Hepatic stellate cell (primary cell): ENCODE data around the gene MAP2K5.

Experiments used
- DNase-seq: peaks from one replicate; pipeline ENCODE4 v3.0.0; 2011; ENCODE audit warnings: low spot score

MAP2K5 gene

DNA sequence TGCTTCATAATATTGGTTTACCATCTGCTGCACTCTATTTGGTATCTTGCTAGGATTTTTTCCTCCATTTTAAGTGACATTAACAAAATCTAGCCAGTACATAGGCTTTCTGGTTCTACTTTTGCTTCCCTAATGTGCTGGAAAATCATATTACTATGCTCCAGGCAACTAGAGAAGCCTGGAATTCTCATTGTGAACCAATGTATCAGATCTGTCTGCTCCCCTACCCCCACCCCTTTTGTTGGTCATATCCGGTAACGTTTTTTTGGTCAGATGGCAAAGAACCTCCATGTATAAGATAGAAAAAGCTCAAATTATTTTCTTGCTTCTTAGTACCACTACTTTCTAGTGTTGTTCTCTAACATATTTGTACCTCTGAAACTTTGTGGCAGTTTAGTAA is 17.1 kb downstream of the MAP2K5 start:
- no peak for DNase-seq

GRCh38 chr15:67560320-67560719 is 17.8 kb downstream of the MAP2K5 start:
- no peak for DNase-seq

GRCh38 chr15:67563092-67563491 is 20.6 kb downstream of the MAP2K5 start:
- no peak for DNase-seq

GRCh38 chr15:67564021-67564967 is 21.8 kb downstream of the MAP2K5 start:
- DNase-seq = no peak

DNA sequence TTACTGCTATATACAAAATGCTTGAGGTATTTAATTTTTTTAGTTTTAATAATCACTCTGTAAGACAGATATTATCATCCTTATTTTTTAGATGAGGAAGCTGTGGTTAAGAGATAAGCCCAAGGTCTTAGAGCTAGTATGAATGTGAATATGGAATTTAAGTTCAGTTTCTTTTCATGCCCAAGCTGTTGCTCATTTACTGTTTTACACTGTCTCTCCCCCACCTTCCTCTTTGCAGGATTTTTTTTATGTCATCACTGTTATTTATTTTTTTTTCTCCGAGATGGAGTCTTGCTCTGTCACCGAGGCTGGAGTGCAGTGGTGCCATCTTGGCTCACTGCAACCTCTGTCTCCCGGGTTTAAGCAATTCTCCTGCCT is 22.5 kb downstream of the MAP2K5 start:
- no peak for DNase-seq

GRCh38 chr15:67569668-67570067 is 27.2 kb downstream of the MAP2K5 start:
- no peak for DNase-seq

DNA sequence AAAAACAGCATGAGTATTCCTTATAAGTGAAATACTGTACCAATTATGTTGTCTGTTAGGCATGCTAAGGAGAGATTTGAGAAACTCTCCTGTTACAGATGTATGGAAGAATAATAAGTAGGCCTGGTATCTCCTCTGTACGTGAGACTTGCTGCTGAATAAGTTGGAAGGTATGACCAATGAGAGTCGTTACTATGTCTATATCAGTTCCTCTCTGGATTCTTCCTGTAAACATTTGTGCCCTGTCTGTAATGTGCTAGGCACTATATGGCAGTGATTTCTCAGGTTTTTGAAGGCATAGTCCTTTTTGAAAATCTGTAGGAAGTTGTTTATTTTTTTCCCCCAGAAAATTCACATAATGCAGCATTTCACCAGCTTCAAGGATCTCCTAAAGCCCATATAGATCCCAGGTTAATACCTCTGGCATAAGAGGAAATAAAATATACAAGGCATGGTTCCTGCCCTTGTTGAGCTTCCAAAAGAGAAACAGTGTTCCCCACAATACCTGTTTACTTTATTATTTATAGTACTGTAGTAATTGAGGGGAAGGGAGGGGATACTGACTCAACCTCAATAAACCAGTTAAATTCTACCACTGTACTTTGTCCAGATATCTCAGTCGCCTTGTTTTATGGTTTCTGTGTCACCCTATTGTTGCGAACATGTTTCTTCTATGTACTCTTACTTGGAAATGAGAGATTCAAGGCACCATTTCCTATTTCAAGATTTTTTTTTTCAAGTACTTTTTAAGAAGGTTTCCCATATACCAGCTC is 28.6 kb downstream of the MAP2K5 start:
- DNase-seq = no peak

GRCh38 chr15:67571648-67572415 is 29.3 kb downstream of the MAP2K5 start:
- no peak for DNase-seq

DNA sequence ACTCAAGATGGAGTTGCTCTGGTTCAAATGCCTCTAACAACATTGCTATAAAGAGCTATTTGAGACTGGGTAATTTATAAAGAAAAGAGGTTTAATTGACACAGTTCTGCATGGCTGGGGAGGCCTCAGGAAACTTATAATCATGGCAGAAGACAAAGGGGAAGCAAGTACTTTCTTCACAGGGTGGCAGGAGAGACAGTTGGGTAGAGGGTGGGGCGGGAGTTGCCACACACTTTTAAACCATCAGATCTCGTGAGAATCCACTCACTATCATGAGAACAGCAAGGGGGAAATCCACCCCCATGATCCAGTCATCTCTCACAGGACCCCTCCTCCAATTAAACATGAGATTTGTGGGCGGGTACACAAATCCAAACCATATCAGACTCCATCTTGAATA is 30.7 kb downstream of the MAP2K5 start:
- no peak for DNase-seq

GRCh38 chr15:67575039-67575502 is 32.6 kb downstream of the MAP2K5 start:
- no peak for DNase-seq

- no peak for DNase-seq
Measured at GRCh38 chr15:67578020-67578600, 35.6 kb downstream of the MAP2K5 start.

GRCh38 chr15:67579164-67579563 is 36.7 kb downstream of the MAP2K5 start:
- DNase-seq = no peak

GRCh38 chr15:67579967-67580366 is 37.5 kb downstream of the MAP2K5 start:
- no peak for DNase-seq

DNA sequence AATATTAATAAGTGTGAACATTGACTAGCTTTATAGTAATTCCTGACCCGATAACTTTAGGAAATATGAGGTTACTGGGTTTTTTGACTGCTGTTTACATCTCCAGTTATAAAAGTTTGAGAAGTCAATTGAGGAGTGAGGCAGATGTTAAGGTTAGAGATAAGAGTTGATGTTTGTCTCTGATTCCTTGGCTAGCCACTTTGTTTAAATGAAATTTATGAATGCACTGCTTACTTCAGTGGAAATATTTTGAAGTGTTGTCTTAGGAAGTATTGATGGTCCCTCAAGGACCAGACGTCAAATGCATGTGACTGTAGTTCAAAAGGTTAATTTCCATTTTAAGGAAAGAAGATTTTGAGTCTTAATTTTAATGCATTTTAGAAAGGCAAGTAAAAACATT is 41.7 kb downstream of the MAP2K5 start:
- DNase-seq = no peak

- DNase-seq = no peak
Measured at GRCh38 chr15:67585681-67586080, 43.2 kb downstream of the MAP2K5 start.

- no peak for DNase-seq
Measured at GRCh38 chr15:67587331-67587730, 44.8 kb downstream of the MAP2K5 start.

DNA sequence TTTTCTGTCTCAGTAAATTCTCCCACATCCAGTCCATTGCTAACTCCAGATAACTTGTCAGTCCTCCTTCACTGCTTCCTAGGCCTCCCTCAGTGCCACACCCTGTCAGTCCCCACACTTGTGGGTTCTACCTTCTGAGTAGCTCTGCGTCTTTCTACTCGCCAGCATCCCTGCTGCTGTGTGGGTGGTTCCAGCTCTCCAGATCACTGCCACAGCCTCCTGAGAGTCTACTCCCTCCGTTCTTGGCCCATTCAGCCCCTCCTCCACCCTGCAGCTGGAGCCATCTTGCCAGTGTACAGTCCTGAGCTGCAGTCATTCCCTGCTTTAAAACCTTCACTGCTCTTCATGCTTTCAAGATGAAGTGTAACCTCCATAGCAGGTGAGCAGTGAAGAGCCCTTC is 45.3 kb downstream of the MAP2K5 start:
- DNase-seq = no peak

- no peak for DNase-seq
Measured at GRCh38 chr15:67590191-67590590, 47.7 kb downstream of the MAP2K5 start.

DNA sequence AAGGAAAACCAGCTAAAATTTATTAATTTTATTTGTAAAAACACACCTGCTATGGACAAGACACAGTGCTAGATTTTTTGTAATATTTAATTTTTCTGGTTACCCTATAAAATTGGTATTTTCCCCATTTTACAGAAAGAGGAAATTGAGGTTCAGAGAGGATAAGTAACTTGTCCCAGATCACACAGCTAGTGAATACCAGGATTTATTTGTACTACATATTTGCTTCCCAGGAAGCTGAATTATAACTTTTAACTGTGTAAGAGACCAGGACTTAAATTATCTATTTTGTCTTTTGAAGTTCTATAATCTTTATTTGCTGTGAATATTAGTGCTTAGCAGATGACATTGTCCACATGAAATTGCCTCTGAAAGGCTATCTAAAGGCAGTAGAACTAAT is 49.7 kb downstream of the MAP2K5 start:
- DNase-seq = no peak

- no peak for DNase-seq
Measured at GRCh38 chr15:67593562-67593961, 51.1 kb downstream of the MAP2K5 start.

DNA sequence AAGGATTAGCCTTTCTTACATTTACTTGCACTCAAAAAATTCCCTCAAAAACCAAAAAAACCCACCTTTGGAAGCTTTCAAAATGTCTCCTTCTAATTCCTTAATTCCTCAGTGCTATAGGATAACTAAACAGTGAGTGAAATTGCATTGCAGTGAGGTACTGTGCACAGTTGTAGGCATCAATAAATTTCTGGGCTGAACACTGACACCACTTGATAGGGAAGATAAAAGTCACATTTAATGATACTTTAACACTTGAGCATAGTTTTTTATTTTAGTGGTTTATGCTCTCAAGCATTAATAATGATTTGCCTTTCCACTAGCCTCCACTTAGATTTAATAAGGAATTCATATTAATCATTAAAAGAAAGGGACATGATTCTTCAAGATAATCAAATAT is 52.3 kb downstream of the MAP2K5 start:
- no peak for DNase-seq

- no peak for DNase-seq
Measured at GRCh38 chr15:67595572-67595971, 53.1 kb downstream of the MAP2K5 start.
